Medulla oblongata (tissue), 1 donor: ENCODE measurements around the gene WLS.

Experiments used
- DNase-seq: peaks from one replicate; pipeline ENCODE4 v3.0.0-alpha.2; 2015; ENCODE audit errors: extremely low spot score

WLS gene

GRCh38 chr1:68140536-68140935 is 91.8 kb downstream of the WLS start:
- no peak for DNase-seq

GRCh38 chr1:68136187-68136586 is 96.1 kb downstream of the WLS start:
- no peak for DNase-seq

DNA sequence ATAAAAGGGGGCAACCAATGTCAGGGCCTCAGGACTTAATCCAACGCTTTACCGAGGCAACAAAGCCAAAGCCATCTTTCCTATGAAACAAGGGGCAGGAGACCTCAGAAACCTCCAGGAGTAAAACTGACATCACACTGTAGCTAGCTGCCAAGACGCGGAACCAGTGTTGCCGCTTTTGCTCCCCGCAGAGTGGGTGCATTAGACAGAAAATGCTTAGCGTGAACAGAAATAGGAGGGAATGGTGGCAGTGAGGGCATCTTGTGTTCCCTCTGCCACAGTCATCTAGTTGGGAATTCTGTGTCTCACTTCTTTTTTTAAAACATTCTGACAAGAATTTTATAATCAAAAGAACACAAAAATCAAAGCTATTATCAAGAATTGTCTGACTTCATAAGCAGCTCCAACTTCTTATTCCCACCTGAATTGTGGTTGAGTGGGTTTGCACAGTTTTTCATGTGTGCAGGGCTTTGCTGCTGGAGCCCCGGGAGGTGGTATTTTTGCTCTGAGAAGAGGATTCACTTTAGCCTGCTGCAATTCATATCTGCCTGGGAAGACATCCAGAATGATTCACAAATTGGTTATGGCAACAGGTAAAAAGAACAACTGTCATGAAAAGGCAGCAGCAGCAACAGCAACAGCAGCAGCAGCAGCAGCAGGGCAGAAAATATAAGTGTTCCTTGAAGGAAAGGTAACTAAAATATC is 99.7 kb downstream of the WLS start:
- no peak for DNase-seq

GRCh38 chr1:68131261-68131660 is 101.1 kb downstream of the WLS start:
- DNase-seq, result no peak

- no peak for DNase-seq
Observed at GRCh38 chr1:68129536-68130250, 102.6 kb downstream of the WLS start.

DNA sequence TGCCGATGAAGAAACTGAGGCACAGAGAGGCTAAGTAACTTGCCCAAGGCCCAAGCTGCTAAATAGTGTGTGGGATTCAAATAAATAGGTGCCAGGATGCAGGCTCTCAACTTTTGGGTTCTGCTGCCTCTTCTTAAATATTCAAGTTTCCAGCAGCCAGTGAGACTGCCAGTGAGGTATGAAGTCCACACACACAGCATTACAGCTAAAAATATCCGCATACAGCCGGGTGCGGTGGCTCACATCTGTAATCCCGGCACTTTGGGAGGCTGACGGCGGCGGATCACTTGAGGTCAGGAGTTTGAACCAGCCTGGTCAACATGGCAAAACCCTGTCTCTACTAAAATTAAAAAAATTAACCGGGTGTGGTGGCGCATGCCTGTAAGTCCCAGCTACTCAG is 103.5 kb downstream of the WLS start:
- no peak for DNase-seq

GRCh38 chr1:68128157-68128556 is 104.2 kb downstream of the WLS start:
- no peak for DNase-seq

GRCh38 chr1:68121536-68121935 is 110.8 kb downstream of the WLS start:
- no peak for DNase-seq

DNA sequence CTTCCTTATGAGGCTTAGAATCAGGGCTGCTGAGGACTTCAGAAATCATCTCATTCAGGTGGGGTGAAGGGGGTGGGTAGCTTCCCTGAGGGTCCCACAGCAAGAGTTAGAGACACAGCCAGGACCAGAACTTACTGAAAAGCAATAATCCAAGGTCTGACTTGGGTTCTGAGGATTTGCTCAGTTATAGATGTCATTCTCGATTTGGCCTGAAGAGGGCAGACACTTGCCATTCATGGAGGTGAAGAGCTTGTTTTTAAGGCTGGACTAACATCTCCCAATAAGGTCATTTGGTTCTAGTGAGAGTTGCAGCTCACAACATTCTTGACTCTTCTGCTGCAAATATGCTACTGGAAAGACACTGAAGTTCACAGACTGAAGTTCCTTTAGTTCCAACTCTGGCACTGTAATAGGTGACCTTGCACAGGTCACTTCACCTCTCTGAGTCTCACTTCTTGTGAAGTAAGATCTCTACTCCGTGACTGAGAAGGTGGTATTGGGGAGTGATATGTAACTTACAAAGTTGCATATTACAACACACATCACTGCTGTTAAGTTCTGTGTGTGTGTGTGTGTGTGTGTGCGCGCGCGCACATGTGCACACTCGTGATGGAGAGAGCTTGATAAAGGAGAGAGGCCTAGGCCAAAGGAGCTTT is 112.1 kb downstream of the WLS start:
- DNase-seq, result peak; percentile 92

GRCh38 chr1:68119445-68119844 is 112.9 kb downstream of the WLS start:
- DNase-seq, result no peak

DNA sequence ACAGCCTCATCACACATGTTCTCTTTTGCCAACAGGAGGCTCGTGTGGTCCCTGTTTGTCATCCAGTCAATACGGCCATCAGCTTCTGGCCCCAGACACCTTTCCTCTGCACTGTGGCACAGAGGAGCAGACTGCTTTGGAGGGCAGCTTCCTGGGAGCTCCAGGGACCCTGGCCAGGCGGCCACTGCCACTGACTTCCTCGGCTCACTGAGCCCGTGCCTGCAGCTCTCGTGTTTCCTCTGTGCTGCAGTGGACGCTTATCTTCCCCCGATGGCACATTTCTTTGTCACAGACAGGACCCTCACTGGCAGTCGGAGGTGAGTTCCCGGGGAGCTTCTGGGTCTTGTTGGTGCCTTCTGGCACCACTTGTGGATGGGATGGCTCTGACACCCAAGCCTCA is 114.9 kb downstream of the WLS start:
- DNase-seq, result no peak

DNA sequence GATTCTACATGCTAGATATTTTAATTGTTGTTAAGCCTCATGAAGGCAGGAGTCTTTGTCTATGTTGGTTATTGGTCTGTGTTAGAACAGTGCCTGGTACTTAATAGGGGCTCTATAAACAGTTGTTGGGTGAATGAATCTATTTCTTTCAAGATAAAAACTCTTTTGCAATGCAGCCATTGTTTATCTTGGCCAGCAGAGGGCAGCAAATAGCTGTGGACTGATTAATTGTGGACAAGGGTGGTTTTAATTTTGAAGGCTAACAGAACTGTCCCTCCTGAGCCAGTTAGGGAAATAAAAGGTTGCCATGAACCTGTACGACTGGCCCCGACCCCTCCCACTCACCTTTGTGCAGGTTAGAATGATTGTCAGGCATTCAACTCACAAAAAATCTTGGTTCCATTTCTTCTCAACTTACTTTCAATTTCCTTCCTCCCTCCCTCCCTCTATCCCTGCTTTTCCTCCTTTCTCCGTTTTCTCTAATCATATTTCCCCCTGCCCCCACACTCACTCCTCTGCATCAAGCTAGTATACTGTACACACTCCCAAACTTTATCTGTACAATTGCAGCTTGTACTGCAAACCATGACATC is 115.6 kb downstream of the WLS start:
- DNase-seq, result peak; percentile 77

DNA sequence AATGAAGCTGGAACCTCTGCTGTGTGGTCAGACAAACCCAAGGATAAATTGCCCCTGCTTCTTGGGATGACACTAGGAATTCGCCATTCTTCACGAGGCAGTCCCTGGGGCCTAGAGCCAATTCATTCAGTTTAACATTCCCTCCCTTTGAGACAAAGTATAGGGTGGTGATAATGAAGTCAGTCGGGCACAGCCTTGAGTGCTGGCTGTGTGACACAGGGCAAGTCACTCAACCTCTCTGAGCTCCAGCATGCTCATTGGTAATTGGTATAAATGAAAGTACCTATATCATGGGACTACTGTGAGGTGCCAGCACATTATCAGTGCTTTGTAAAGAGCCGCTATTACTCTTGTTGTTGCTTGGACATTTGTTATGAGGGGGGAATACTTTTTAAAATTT is 117.0 kb downstream of the WLS start:
- no peak for DNase-seq

GRCh38 chr1:68113966-68114365 is 118.4 kb downstream of the WLS start:
- no peak for DNase-seq

- peak; percentile 88 for DNase-seq
Observed at GRCh38 chr1:68112835-68113243, 119.5 kb downstream of the WLS start.

- peak; percentile 91 for DNase-seq
Observed at GRCh38 chr1:68111519-68112436, 120.5 kb downstream of the WLS start.

DNA sequence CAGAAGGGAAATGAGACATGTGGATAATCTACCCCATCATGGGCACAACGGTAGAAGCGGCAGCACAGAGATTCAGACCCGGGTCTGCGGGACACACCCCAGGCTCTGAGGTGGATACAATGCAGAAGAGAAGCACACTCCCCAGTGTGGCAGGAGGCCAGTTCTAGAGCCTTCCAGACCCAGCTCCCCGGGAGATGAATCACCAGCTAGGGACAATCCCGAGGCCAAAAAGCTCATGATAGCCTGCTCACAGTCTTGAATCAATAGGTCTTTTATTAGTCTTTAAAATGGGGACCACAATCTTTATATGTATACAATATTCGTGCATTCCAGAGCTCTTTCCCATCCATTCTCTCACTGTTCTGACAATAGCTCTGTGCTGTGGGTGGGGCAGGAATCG is 124.6 kb downstream of the WLS start:
- peak; percentile 37 for DNase-seq

GRCh38 chr1:68103884-68104554 is 128.3 kb downstream of the WLS start:
- DNase-seq, result peak; percentile 54

DNA sequence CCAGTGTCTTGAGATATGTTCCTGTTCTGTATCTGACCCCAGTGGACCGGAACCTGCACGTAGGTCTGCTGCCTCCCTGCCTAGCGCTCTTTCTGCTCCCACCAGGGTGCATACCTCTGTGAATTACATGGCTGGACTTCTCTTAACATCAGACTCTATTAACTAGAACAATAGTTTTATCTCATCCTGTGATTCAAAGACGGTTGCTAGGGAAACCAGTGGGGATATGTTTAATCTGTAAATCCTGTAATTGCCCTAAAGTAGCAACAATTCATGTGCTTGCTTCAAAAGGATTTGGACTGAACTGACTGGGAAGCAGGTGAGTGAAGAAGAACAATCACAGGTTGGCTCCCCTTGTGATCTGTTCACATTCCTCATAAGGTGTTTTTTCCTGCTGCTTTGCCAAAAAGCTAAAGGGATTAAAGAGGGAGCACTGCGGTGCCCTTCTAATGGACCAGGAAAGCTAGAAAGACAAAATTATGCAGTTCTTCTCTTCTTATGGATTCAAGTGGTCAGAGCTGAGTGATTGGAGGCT is 129.2 kb downstream of the WLS start:
- no peak for DNase-seq

DNA sequence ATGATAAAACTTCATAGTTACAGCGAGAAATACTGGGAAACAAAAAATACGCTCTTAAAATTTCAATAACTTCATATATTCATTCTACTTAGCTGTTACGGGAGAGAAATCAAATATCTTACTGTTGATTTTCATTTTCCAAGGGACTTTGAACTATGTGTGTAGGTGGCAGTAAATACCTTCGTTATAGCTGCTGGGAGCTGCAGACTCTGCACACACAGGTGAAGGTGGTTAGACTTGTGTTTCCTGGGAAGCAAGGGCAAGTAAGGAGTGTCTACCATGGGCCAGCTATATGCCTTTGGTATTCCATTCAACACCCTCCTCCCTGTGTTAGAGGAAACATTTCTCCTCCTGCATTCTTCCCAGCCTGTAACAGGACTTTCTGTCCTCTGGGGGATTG is 130.5 kb downstream of the WLS start:
- DNase-seq, result no peak

GRCh38 chr1:68100571-68100970 is 131.8 kb downstream of the WLS start:
- DNase-seq, result no peak
